Central memory CD8-positive, alpha-beta T cell (primary cell): ENCODE data around the gene SLC6A13.
A peak's percentile ranks its signal among the peaks of the same experiment; 100 is the strongest.

ENCODE experiments used
- ATAC-seq: fragments of 150-1000 bp; cut with Tn5 transposase; replicated peaks from 2 replicates; pipeline ENCODE4 v1.10.0; 2022; ENCODE audit warnings: mild to moderate bottlenecking, moderate FRiP score, moderate number of reproducible peaks; ENCODE audit not compliant: poor library complexity, severe bottlenecking; ENCODE audit errors: extremely low read depth
- DNase-seq, 2 donors: peaks; one replicate each; pipeline ENCODE4 v3.0.0; 2021; ENCODE audit warnings: low spot score in 2 of 2
- H3K27ac Mint-ChIP-seq: one replicate; pipeline ENCODE4 v1.8.0; 2022; ENCODE audit warnings: low read depth, mild to moderate bottlenecking, moderate library complexity, mixed read lengths
- H3K27me3 Mint-ChIP-seq: one replicate; pipeline ENCODE4 v1.8.0; 2022; ENCODE audit warnings: mixed read lengths
- H3K36me3 Mint-ChIP-seq: one replicate; pipeline ENCODE4 v1.8.0; 2022; ENCODE audit warnings: mild to moderate bottlenecking, moderate library complexity, mixed read lengths; ENCODE audit not compliant: insufficient read depth
- H3K4me1 Mint-ChIP-seq: one replicate; pipeline ENCODE4 v1.8.0; 2022; ENCODE audit warnings: mixed read lengths
- H3K4me3 Mint-ChIP-seq: one replicate; pipeline ENCODE4 v1.8.0; 2022; ENCODE audit warnings: mild to moderate bottlenecking, moderate library complexity, mixed read lengths
- H3K9me3 Mint-ChIP-seq: one replicate; pipeline ENCODE4 v1.8.0; 2022; ENCODE audit warnings: mixed read lengths

The SLC6A13 gene

GRCh38 chr12:286531-287300, 24.1 kb upstream of the SLC6A13 start:
- Mint-ChIP-seq H3K9me3 (no peaks in the 10 kb centered on the region), H3K27ac (peak overlapping the region; percentile 64), H3K4me3 (no peak overlapping the region), H3K4me1 (peaks cover 43% of the 10 kb centered on the region), H3K27me3 (no peaks in the 10 kb centered on the region), H3K36me3 (peaks cover 37% of the 10 kb centered on the region)
- ATAC-seq (no peak), DNase-seq (no peak)

- H3K9me3 Mint-ChIP-seq = no peaks in the 10 kb centered on the region
- no peak for DNase-seq
- H3K4me3 Mint-ChIP-seq = no peak overlapping the region
- no peak overlapping the region for H3K27ac Mint-ChIP-seq
- no peak for ATAC-seq
- peaks cover 2% of the 10 kb centered on the region for H3K36me3 Mint-ChIP-seq
- H3K4me1 Mint-ChIP-seq = peaks cover 18% of the 10 kb centered on the region
- H3K27me3 Mint-ChIP-seq = no peaks in the 10 kb centered on the region
These were observed 15.4 kb upstream of the SLC6A13 start for GRCh38 chr12:278046-278445.

GRCh38 chr12:275812-276211, 13.2 kb upstream of the SLC6A13 start:
- no peaks in the 10 kb centered on the region for H3K9me3 Mint-ChIP-seq
- no peak for ATAC-seq
- no peak for DNase-seq
- no peak overlapping the region for H3K4me3 Mint-ChIP-seq
- H3K27ac Mint-ChIP-seq = no peak overlapping the region
- H3K27me3 Mint-ChIP-seq = no peaks in the 10 kb centered on the region
- H3K36me3 Mint-ChIP-seq = peaks cover 2% of the 10 kb centered on the region
- peaks cover 18% of the 10 kb centered on the region for H3K4me1 Mint-ChIP-seq

- Mint-ChIP-seq H3K27me3 (no peaks in the 10 kb centered on the region), H3K36me3 (no peaks in the 10 kb centered on the region), H3K9me3 (no peaks in the 10 kb centered on the region), H3K27ac (no peak overlapping the region), H3K4me1 (peaks cover 18% of the 10 kb centered on the region), H3K4me3 (no peak overlapping the region)
- ATAC-seq = no peak
- no peak for DNase-seq
These were observed 10.7 kb upstream of the SLC6A13 start for GRCh38 chr12:273382-273781.

- H3K9me3 Mint-ChIP-seq = no peaks in the 10 kb centered on the region
- ATAC-seq (no peak), DNase-seq (no peak)
- peaks cover 15% of the 10 kb centered on the region for H3K4me1 Mint-ChIP-seq
- H3K27me3 Mint-ChIP-seq = no peaks in the 10 kb centered on the region
- H3K36me3 Mint-ChIP-seq = peaks cover 2% of the 10 kb centered on the region
- H3K27ac Mint-ChIP-seq = no peak overlapping the region
- no peak overlapping the region for H3K4me3 Mint-ChIP-seq
These were observed 10.3 kb upstream of the SLC6A13 start for GRCh38 chr12:272942-273341.

- H3K4me3 Mint-ChIP-seq = no peak overlapping the region
- no peaks in the 10 kb centered on the region for H3K27me3 Mint-ChIP-seq
- no peak overlapping the region for H3K27ac Mint-ChIP-seq
- peaks cover 5% of the 10 kb centered on the region for H3K4me1 Mint-ChIP-seq
- no peak for ATAC-seq
- H3K36me3 Mint-ChIP-seq = peaks cover 2% of the 10 kb centered on the region
- H3K9me3 Mint-ChIP-seq = no peaks in the 10 kb centered on the region
- DNase-seq = no peak
These were observed 8.5 kb upstream of the SLC6A13 start for GRCh38 chr12:271161-271560.

- Mint-ChIP-seq H3K4me1 (no peaks in the 10 kb centered on the region), H3K27me3 (no peaks in the 10 kb centered on the region), H3K9me3 (no peaks in the 10 kb centered on the region), H3K36me3 (peaks cover 3% of the 10 kb centered on the region), H3K27ac (no peak overlapping the region), H3K4me3 (no peak overlapping the region)
- DNase-seq = no peak
- ATAC-seq = no peak
These were observed 6.6 kb upstream of the SLC6A13 start for GRCh38 chr12:269191-269590.

GRCh38 chr12:268483-268840, 5.8 kb upstream of the SLC6A13 start:
- no peak overlapping the region for H3K27ac Mint-ChIP-seq
- peaks cover 3% of the 10 kb centered on the region for H3K36me3 Mint-ChIP-seq
- DNase-seq (no peak), ATAC-seq (no peak)
- H3K9me3 Mint-ChIP-seq = no peaks in the 10 kb centered on the region
- H3K4me1 Mint-ChIP-seq = no peaks in the 10 kb centered on the region
- no peaks in the 10 kb centered on the region for H3K27me3 Mint-ChIP-seq
- H3K4me3 Mint-ChIP-seq = no peak overlapping the region

GRCh38 chr12:267581-268482, 5.2 kb upstream of the SLC6A13 start:
- peaks cover 3% of the 10 kb centered on the region for H3K36me3 Mint-ChIP-seq
- no peaks in the 10 kb centered on the region for H3K27me3 Mint-ChIP-seq
- H3K4me3 Mint-ChIP-seq = no peak overlapping the region
- ATAC-seq (no peak), DNase-seq (no peak)
- no peaks in the 10 kb centered on the region for H3K4me1 Mint-ChIP-seq
- H3K9me3 Mint-ChIP-seq = no peaks in the 10 kb centered on the region
- no peak overlapping the region for H3K27ac Mint-ChIP-seq

- DNase-seq = no peak
- Mint-ChIP-seq H3K9me3 (no peaks in the 10 kb centered on the region), H3K36me3 (peaks cover 3% of the 10 kb centered on the region)
These were observed 2.5 kb upstream of the SLC6A13 start for GRCh38 chr12:265096-265495.

GRCh38 chr12:264269-264668, 1.6 kb upstream of the SLC6A13 start:
- peaks cover 3% of the 10 kb centered on the region for H3K36me3 Mint-ChIP-seq
- H3K4me3 Mint-ChIP-seq = no peak overlapping the region
- no peaks in the 10 kb centered on the region for H3K9me3 Mint-ChIP-seq
- no peaks in the 10 kb centered on the region for H3K4me1 Mint-ChIP-seq
- no peak overlapping the region for H3K27ac Mint-ChIP-seq
- ATAC-seq (no peak), DNase-seq (no peak)
- peaks cover 13% of the 10 kb centered on the region for H3K27me3 Mint-ChIP-seq

More at GRCh38 chr12:265096-265495, 2.5 kb upstream of the SLC6A13 start:
- Mint-ChIP-seq H3K4me1 (no peaks in the 10 kb centered on the region), H3K27me3 (peaks cover 5% of the 10 kb centered on the region), H3K4me3 (no peak overlapping the region), H3K27ac (no peak overlapping the region)
- ATAC-seq = no peak

GRCh38 chr12:263574-263973, 938 bp upstream of the SLC6A13 start:
- Mint-ChIP-seq H3K4me3 (no peak overlapping the region), H3K4me1 (no peaks in the 10 kb centered on the region), H3K27me3 (peaks cover 16% of the 10 kb centered on the region), H3K36me3 (peaks cover 3% of the 10 kb centered on the region), H3K9me3 (no peaks in the 10 kb centered on the region), H3K27ac (no peak overlapping the region)
- DNase-seq (no peak), ATAC-seq (no peak)

- H3K27ac Mint-ChIP-seq = no peak overlapping the region
- H3K9me3 Mint-ChIP-seq = no peaks in the 10 kb centered on the region
- H3K36me3 Mint-ChIP-seq = peaks cover 1% of the 10 kb centered on the region
- H3K27me3 Mint-ChIP-seq = peaks cover 31% of the 10 kb centered on the region
- no peaks in the 10 kb centered on the region for H3K4me1 Mint-ChIP-seq
- DNase-seq (no peak), ATAC-seq (no peak)
- no peak overlapping the region for H3K4me3 Mint-ChIP-seq
These were observed 523 bp downstream of the SLC6A13 start for GRCh38 chr12:262113-262512.
